SK-N-SH (cell line): Measurements from ENCODE around the gene USP2. TPM values are rescaled to one million over a fixed set of nuclear protein-coding genes. Genes with fewer than 3 reads are reported as not detected.
A peak's percentile ranks its signal among the peaks of the same experiment; 100 is the strongest.

ENCODE experiments used
- CTCF ChIA-PET: fragments of 300-600, 350-600 bp; formaldehyde crosslinking; extraction: SDS; loops from one replicate; lab custom pipeline; 2021; lab: Yijun Ruan, JAX
- POLR2A ChIA-PET: fragments of 350-600 bp; sonication (Branson Sonifier 250); formaldehyde crosslinking; extraction: SDS; loops from one replicate; lab custom pipeline; 2020; ENCODE audit warnings: antibody characterized with exemption, inconsistent platforms; lab: Yijun Ruan, JAX
- DNase-seq: peaks from one replicate; pipeline ENCODE4 v3.0.0; 2012
- H2AFZ ChIP-seq: fragments of 200-600 bp; sonication (generic); 2 replicates; pipeline ENCODE4 v1.8.1; 2016; ENCODE audit warnings: antibody characterized with exemption, mild to moderate bottlenecking, low read depth
- H3F3A ChIP-seq: fragments of 200-600 bp; sonication (generic); replicated peaks from 2 replicates; pipeline ENCODE3; 2016; ENCODE audit warnings: antibody characterized with exemption, mild to moderate bottlenecking; ENCODE audit not compliant: insufficient read depth
- H3K27ac ChIP-seq, 2 experiments: fragments of 200-500 bp in 1 of 2; fragments of 200-600 bp in 1 of 2; sonication (Bioruptor generic) in 1 of 2; sonication (generic), shearing (Covaris generic) in 1 of 2; 2 replicates each; pipeline versions ENCODE4 v1.5.1 to v1.6.1; 2014 to 2016; ENCODE audit warnings: low read depth in 2 of 2, inconsistent platforms in 1 of 2, low read length in 1 of 2, mild to moderate bottlenecking in 1 of 2, mixed read lengths in 1 of 2
- H3K27me3 ChIP-seq: fragments of 200-600 bp; sonication (generic), shearing (Covaris generic); 2 replicates; pipeline ENCODE4 v1.6.1; 2016; ENCODE audit warnings: mixed run types; ENCODE audit not compliant: insufficient read depth
- H3K36me3 ChIP-seq, 2 experiments: fragments of 200-500 bp in 1 of 2; fragments of 200-600 bp in 1 of 2; sonication (Bioruptor generic) in 1 of 2; sonication (generic) in 1 of 2; replicated peaks in 1 of 2; 2 replicates each; pipeline versions ENCODE3 to v1.5.1; 2014 to 2016; ENCODE audit warnings: low read length in 1 of 2, mild to moderate bottlenecking in 1 of 2; ENCODE audit not compliant: insufficient read depth in 2 of 2, control insufficient read depth in 1 of 2
- H3K4me1 ChIP-seq, 2 experiments: fragments of 200-500 bp in 1 of 2; fragments of 200-600 bp in 1 of 2; sonication (Bioruptor generic) in 1 of 2; sonication (generic), shearing (Covaris generic) in 1 of 2; 2 replicates each; pipeline versions ENCODE4 v1.5.1 to v1.6.1; 2014 to 2016; ENCODE audit warnings: low read depth in 1 of 2, low read length in 1 of 2, mixed run types in 1 of 2; ENCODE audit not compliant: insufficient read depth in 2 of 2, control insufficient read depth in 1 of 2
- H3K4me2 ChIP-seq: fragments of 200-600 bp; sonication (generic), shearing (Covaris generic); 2 replicates; pipeline ENCODE4 v1.6.1; 2017; ENCODE audit warnings: mixed run types
- H3K4me3 ChIP-seq, 2 experiments: fragments of 200-500 bp in 1 of 2; fragments of 200-600 bp in 1 of 2; sonication (Bioruptor generic) in 1 of 2; sonication (generic), shearing (Covaris generic) in 1 of 2; 2 replicates each; pipeline versions ENCODE4 v1.5.1 to v1.8.1; 2014 to 2016; ENCODE audit warnings: low read depth in 2 of 2, inconsistent platforms in 1 of 2, low read length in 1 of 2, mild to moderate bottlenecking in 1 of 2, mixed read lengths in 1 of 2, moderate library complexity in 1 of 2
- H3K79me2 ChIP-seq: fragments of 200-600 bp; sonication (generic); 2 replicates; pipeline ENCODE4 v1.8.1; 2017; ENCODE audit warnings: mild to moderate bottlenecking; ENCODE audit not compliant: insufficient read depth
- H3K9ac ChIP-seq: fragments of 200-600 bp; sonication (generic); 2 replicates; pipeline ENCODE4 v1.6.1; 2017; ENCODE audit warnings: mixed run types
- H3K9me2 ChIP-seq: fragments of 200-600 bp; sonication (generic); 2 replicates; pipeline ENCODE4 v1.6.1; 2017; ENCODE audit warnings: mixed run types
- H3K9me3 ChIP-seq: fragments of 200-600 bp; sonication (generic); 2 replicates; pipeline ENCODE4 v1.6.1; 2017; ENCODE audit warnings: mixed run types, mild to moderate bottlenecking, moderate library complexity
- H4K20me1 ChIP-seq: fragments of 200-600 bp; sonication (generic); 2 replicates; pipeline ENCODE4 v1.6.1; 2017; ENCODE audit warnings: mild to moderate bottlenecking, mixed run types; ENCODE audit not compliant: insufficient read depth
- CHD2 ChIP-seq: fragments of 150-350 bp; IDR thresholded peaks from 2 replicates; pipeline ENCODE4 v1.6.1; 2018; ENCODE audit warnings: low read length; ENCODE audit not compliant: partially characterized antibody
- ELF1 ChIP-seq: IDR thresholded peaks from 2 replicates; pipeline ENCODE4 v1.4.0; 2012
- FOSL2 ChIP-seq: IDR thresholded peaks from 2 replicates; pipeline ENCODE4 v1.4.0; 2012; ENCODE audit warnings: low read depth, mild to moderate bottlenecking, moderate library complexity, borderline replicate concordance
- GABPA ChIP-seq: IDR thresholded peaks from 2 replicates; pipeline ENCODE4 v1.4.0; 2012; ENCODE audit warnings: low read depth, mild to moderate bottlenecking
- GATA2 ChIP-seq: sonication (generic); formaldehyde crosslinking; IDR thresholded peaks from 2 replicates; pipeline ENCODE4 v1.5.0; 2020; ENCODE audit warnings: mild to moderate bottlenecking, missing genetic modification reagents
- MAX ChIP-seq: IDR thresholded peaks from 2 replicates; pipeline ENCODE4 v1.4.0; 2012; ENCODE audit warnings: low read depth
- MEF2A ChIP-seq: IDR thresholded peaks from 2 replicates; pipeline ENCODE4 v1.4.0; 2012; ENCODE audit warnings: low read depth, borderline replicate concordance
- MXI1 ChIP-seq: IDR thresholded peaks from 2 replicates; pipeline ENCODE4 v1.6.1; 2012; ENCODE audit warnings: mild to moderate bottlenecking, low read depth, low read length, improper control_type of control experiment
- NRF1 ChIP-seq: IDR thresholded peaks from 2 replicates; pipeline ENCODE4 v1.6.1; 2012; ENCODE audit warnings: low read depth, mild to moderate bottlenecking, low read length
- POLR2AphosphoS5 ChIP-seq: IDR thresholded peaks from 2 replicates; pipeline ENCODE4 v1.6.1; 2012; ENCODE audit warnings: low read depth, low read length
- RAD21 ChIP-seq: IDR thresholded peaks from 2 replicates; pipeline ENCODE4 v1.6.1; 2012; ENCODE audit warnings: mild to moderate bottlenecking, low read length
- RCOR1 ChIP-seq: fragments of 150-350 bp; IDR thresholded peaks from 2 replicates; pipeline ENCODE4 v1.6.1; 2017; ENCODE audit warnings: antibody characterized with exemption, low read length
- RFX5 ChIP-seq: IDR thresholded peaks from 2 replicates; pipeline ENCODE4 v1.6.1; 2012; ENCODE audit warnings: mild to moderate bottlenecking, improper control_type of control experiment, low read length
- RXRA ChIP-seq: IDR thresholded peaks from 2 replicates; pipeline ENCODE4 v1.4.0; 2012; ENCODE audit warnings: low read depth, mild to moderate bottlenecking, borderline replicate concordance
- SIN3A ChIP-seq: IDR thresholded peaks from 2 replicates; pipeline ENCODE4 v1.6.1; 2012; ENCODE audit warnings: low read depth, mild to moderate bottlenecking, low read length, moderate library complexity, borderline replicate concordance
- SMC3 ChIP-seq: IDR thresholded peaks from 2 replicates; pipeline ENCODE4 v1.6.1; 2012; ENCODE audit warnings: low read depth, low read length, improper control_type of control experiment
- TAF1 ChIP-seq: IDR thresholded peaks from 2 replicates; pipeline ENCODE4 v1.6.1; 2012; ENCODE audit warnings: low read depth, mild to moderate bottlenecking, low read length, moderate library complexity, borderline replicate concordance
- ZBTB33 ChIP-seq: IDR thresholded peaks from 2 replicates; pipeline ENCODE4 v1.4.0; 2012; ENCODE audit warnings: low read depth, borderline replicate concordance
- WGBS: methylation state at CpG from one replicate; pipeline ENCODE4 v1.1.6; 2017; ENCODE audit warnings: low lambda C conversion rate; 5-methylcytosine and 5-hydroxymethylcytosine counted together
- polyA plus RNA-seq, 3 experiments: library from polyadenylated mRNA; depleted of rRNA; stranded (reverse); fragments of >200 nt; gene quantifications; 2 replicates each; pipeline ENCODE4 v1.2.3, GENCODE V29; 2012
- TF ChIP-seq, protein P1 (sequence below): fragments of 150-350 bp; IDR thresholded peaks from 2 replicates; pipeline ENCODE4 v1.6.1; 2017; ENCODE audit warnings: antibody characterized with exemption, low read length, low read depth, borderline replicate concordance
- TF ChIP-seq, protein P2 (sequence below): fragments of 150-350 bp; IDR thresholded peaks from 2 replicates; pipeline ENCODE4 v1.6.1; 2016; ENCODE audit warnings: mild to moderate bottlenecking, low read depth, low read length

USP2 gene
- polyA plus RNA-seq, 1 of the 3 experiments (the other 2 are of a cell fraction), result 0.97 TPM

GRCh38 chr11:119421941-119422808, 40.7 kb upstream of the USP2 start:
- no peaks in the 10 kb centered on the region for H3K9me3 ChIP-seq
- H3K27ac ChIP-seq, result peak overlapping the region; percentile 70 to 89
- peak overlapping the region; percentile 90 for H3K4me2 ChIP-seq
- peaks cover 45% of the 10 kb centered on the region for H3K79me2 ChIP-seq
- H3K36me3 ChIP-seq, result peaks cover 22 to 33% of the 10 kb centered on the region in 2 experiments
- no peaks in the 10 kb centered on the region for H3K27me3 ChIP-seq
- peaks cover 38% of the 10 kb centered on the region for H4K20me1 ChIP-seq
- peaks cover 22 to 63% of the 10 kb centered on the region in 2 experiments for H3K4me1 ChIP-seq
- peak overlapping the region; percentile 91; the same call in 1 of the 2 replicates for H2AFZ ChIP-seq
- peak; percentile 79 for DNase-seq
- peaks cover 26% of the 10 kb centered on the region for H3F3A ChIP-seq
- H3K9ac ChIP-seq, result peak overlapping the region; percentile 79
- H3K9me2 ChIP-seq, result no peaks in the 10 kb centered on the region
- ChIA-PET POLR2A (interaction anchor here (0.6 to 1.6 kb wide), 7 partner anchors 11 to 818 kb away, joined by 3 to 7 read pairs (median 5); partner anchors contain the start of genes POU2F3 and USP2), CTCF (interaction anchor here (0.7 to 6.2 kb wide), 11 partner anchors 8 to 218 kb away, joined by 3 to 60 read pairs (median 6); partner anchors contain the start of gene USP2)
- TF ChIP-seq RAD21 (no peak), CHD2 (peak; percentile 35), FOSL2 (no peak), MAX (peak; percentile 13; the same call in 1 of the 2 replicates), SIN3A (0 out of 2 replicates have a peak, but pooled peaks have one; percentile 27), MXI1 (peak; percentile 53; the same call in 1 of the 2 replicates), NRF1 (peak; percentile 47), TAF1 (0 out of 2 replicates have a peak, but pooled peaks have one; percentile 8), MEF2A (no peak), GATA2 (no peak), POLR2AphosphoS5 (no peak), RFX5 (no peak)
- TF ChIP-seq, protein P1, sequence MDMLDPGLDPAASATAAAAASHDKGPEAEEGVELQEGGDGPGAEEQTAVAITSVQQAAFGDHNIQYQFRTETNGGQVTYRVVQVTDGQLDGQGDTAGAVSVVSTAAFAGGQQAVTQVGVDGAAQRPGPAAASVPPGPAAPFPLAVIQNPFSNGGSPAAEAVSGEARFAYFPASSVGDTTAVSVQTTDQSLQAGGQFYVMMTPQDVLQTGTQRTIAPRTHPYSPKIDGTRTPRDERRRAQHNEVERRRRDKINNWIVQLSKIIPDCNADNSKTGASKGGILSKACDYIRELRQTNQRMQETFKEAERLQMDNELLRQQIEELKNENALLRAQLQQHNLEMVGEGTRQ, result no peak
- peak overlapping the region; percentile 87 to 96 for H3K4me3 ChIP-seq
- WGBS, result 3% methylated on average over 41 of the region's 49 CpGs

DNA sequence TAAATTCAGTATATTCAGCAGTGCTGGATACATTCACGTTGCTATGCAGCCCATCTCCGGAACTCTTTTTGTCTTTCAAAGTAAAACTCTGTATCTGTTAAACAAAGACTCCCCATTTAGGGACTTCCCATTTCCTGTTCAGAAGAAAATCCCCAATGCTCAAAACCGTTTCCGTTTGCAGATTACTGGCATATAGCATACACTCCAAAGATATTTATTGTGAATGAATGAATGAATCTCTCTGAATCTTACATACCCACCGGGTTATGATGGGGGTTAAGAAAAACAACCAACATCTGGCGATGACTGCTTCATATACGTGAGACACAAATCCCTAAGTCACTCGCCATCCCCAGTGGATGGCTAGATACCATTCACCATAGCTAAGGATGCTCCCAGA, 39.9 kb upstream of the USP2 start:
- Histone ChIP-seq H4K20me1 (peaks cover 38% of the 10 kb centered on the region), H3K27ac (peak overlapping the region; percentile 70 to 89; a peak in 2 of 4 replicates), H3K79me2 (peaks cover 45% of the 10 kb centered on the region), H3K4me3 (peak overlapping the region; percentile 87 to 96), H3K4me2 (peak overlapping the region; percentile 90), H3K4me1 (peaks cover 29 to 66% of the 10 kb centered on the region in 2 experiments), H2AFZ (no peak overlapping the region), H3K9me3 (no peaks in the 10 kb centered on the region), H3K36me3 (peaks cover 22 to 33% of the 10 kb centered on the region in 2 experiments), H3F3A (peaks cover 32% of the 10 kb centered on the region), H3K27me3 (no peaks in the 10 kb centered on the region), H3K9ac (peak overlapping the region; percentile 79; the same call in 1 of the 2 replicates), H3K9me2 (no peaks in the 10 kb centered on the region)
- ChIA-PET CTCF (interaction anchor here (0.7 to 6.2 kb wide), 6 partner anchors 13 to 217 kb away, joined by 3 to 60 read pairs (median 14); no protein-coding TSS in a partner anchor), POLR2A (interaction anchor here (1.3 to 1.5 kb wide), 2 partner anchors 45 to 47 kb away, joined by 5 to 7 read pairs; no protein-coding TSS in a partner anchor)
- WGBS, result 58% methylated on average over 8 of the region's 8 CpGs
- DNase-seq, result no peak
- no peak for TF ChIP-seq ZBTB33
- no peak for TF ChIP-seq GABPA
- TF ChIP-seq ELF1, result no peak
- TF ChIP-seq POLR2AphosphoS5, result no peak
- TF ChIP-seq, protein P2, sequence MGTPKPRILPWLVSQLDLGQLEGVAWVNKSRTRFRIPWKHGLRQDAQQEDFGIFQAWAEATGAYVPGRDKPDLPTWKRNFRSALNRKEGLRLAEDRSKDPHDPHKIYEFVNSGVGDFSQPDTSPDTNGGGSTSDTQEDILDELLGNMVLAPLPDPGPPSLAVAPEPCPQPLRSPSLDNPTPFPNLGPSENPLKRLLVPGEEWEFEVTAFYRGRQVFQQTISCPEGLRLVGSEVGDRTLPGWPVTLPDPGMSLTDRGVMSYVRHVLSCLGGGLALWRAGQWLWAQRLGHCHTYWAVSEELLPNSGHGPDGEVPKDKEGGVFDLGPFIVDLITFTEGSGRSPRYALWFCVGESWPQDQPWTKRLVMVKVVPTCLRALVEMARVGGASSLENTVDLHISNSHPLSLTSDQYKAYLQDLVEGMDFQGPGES, result no peak
- TF ChIP-seq RXRA, result no peak
- no peak for TF ChIP-seq RCOR1
- no peak for TF ChIP-seq SMC3
- TF ChIP-seq, protein P1, result no peak
